ENCODE results near the gene CSF3.

Gene CSF3

DNA sequence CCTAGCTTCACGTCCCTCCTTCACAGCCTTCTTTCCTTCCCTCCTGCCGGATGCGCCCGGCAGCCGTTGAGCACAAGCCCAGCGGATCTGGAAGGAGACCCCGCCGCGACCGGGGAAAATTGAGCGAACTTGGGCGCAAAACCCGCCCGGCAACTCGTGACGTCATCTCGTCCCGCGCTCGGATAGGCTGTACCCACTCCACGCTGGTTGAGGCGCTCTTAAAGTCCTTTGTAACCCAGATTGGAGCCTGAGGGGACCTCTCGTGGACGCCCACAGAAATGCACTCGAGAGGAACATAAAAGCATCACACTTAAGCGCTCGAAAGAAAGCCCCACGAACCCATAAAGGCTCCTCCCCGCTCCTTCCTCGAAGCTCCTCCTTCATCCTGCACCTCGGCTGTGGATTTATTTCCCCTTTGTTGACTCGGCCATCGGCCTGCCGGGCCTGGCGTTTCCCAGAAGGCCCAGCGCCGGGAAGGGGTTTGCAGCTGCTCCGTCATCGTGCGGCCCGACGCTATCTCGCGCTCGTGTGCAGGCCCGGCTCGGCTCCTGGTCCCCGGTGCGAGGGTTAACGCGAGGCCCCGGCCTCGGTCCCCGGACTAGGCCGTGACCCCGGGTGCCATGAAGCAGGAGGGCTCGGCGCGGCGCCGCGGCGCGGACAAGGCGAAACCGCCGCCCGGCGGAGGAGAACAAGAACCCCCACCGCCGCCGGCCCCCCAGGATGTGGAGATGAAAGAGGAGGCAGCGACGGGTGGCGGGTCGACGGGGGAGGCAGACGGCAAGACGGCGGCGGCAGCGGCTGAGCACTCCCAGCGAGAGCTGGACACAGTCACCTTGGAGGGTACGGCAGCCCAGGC is 34.7 kb upstream of the CSF3 start, which contains the start of gene PSMD3:
TSS of gene PSMD3 (plus strand) at position 457 of the 856 bp plus-strand sequence. CDS start at position 621, 164 bp downstream.
- TF ChIP-seq, protein P1, sequence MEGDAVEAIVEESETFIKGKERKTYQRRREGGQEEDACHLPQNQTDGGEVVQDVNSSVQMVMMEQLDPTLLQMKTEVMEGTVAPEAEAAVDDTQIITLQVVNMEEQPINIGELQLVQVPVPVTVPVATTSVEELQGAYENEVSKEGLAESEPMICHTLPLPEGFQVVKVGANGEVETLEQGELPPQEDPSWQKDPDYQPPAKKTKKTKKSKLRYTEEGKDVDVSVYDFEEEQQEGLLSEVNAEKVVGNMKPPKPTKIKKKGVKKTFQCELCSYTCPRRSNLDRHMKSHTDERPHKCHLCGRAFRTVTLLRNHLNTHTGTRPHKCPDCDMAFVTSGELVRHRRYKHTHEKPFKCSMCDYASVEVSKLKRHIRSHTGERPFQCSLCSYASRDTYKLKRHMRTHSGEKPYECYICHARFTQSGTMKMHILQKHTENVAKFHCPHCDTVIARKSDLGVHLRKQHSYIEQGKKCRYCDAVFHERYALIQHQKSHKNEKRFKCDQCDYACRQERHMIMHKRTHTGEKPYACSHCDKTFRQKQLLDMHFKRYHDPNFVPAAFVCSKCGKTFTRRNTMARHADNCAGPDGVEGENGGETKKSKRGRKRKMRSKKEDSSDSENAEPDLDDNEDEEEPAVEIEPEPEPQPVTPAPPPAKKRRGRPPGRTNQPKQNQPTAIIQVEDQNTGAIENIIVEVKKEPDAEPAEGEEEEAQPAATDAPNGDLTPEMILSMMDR (conservative IDR thresholded peaks at IDR 0.05; ENCODE audit: low read depth, low read length): peak; percentile 73
- DNase-seq (ENCODE audit: low read depth): peak; percentile 99
- H3K4me3 ChIP-seq (ENCODE audit: low read length): peak within 1 kb of the TSS; percentile 97

- DNase-seq (ENCODE audit: low read depth): no peak
- H3K4me3 ChIP-seq (ENCODE audit: low read length): peak overlapping the region; percentile 97
- TF ChIP-seq, protein P1 (conservative IDR thresholded peaks at IDR 0.05; ENCODE audit: low read depth, low read length): no peak
Measured at GRCh38 chr17:39981207-39981741, 34.0 kb upstream of the CSF3 start.

GRCh38 chr17:39981766-39982375 is 33.4 kb upstream of the CSF3 start:
- H3K4me3 ChIP-seq (ENCODE audit: low read length): peak overlapping the region; percentile 97
- no peak for DNase-seq (ENCODE audit: low read depth)
- TF ChIP-seq, protein P1 (conservative IDR thresholded peaks at IDR 0.05; ENCODE audit: low read depth, low read length): no peak

GRCh38 chr17:39988206-39988810 is 26.9 kb upstream of the CSF3 start:
- no peak overlapping the region for H3K4me3 ChIP-seq (ENCODE audit: low read length)
- TF ChIP-seq, protein P1 (conservative IDR thresholded peaks at IDR 0.05; ENCODE audit: low read depth, low read length): no peak
- no peak for DNase-seq (ENCODE audit: low read depth)

GRCh38 chr17:39994448-39994847 is 20.8 kb upstream of the CSF3 start:
- H3K4me3 ChIP-seq (ENCODE audit: low read length): no peak overlapping the region
- TF ChIP-seq, protein P1 (conservative IDR thresholded peaks at IDR 0.05; ENCODE audit: low read depth, low read length): no peak
- DNase-seq (ENCODE audit: low read depth): no peak

DNA sequence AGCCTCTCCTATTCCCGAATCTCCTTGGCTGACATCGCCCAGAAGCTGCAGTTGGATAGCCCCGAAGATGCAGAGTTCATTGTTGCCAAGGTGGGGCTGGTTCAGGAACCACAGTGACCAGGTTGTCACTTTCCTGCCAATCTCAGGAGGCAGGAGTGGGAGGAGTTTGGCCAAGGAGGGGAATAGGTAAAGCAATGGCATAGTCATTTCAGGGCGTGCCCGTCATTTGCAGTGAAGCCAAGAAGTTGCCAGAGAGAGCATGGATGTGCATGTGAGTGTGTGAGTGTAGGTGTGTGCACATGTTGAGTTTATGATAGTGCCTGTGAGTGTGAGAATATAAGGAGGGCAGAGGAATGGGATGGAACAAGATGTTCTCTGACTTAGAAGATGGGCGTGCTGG is 19.8 kb upstream of the CSF3 start:
- no peak overlapping the region for H3K4me3 ChIP-seq (ENCODE audit: low read length)
- DNase-seq (ENCODE audit: low read depth): no peak
- TF ChIP-seq, protein P1 (conservative IDR thresholded peaks at IDR 0.05; ENCODE audit: low read depth, low read length): no peak
